ENCODE measurements around the gene DMTF1. TPM values are rescaled to one million over a fixed set of nuclear protein-coding genes. Genes with fewer than 3 reads are reported as not detected.

The DMTF1 gene
- total and polyA plus RNA-seq, 7 donors: 8.3 to 25.3 (median 16.8) TPM

- Histone ChIP-seq H3K9me3 (no peaks in the 10 kb centered on the region), H3K4me1 (no peaks in the 10 kb centered on the region), H3K36me3 (ENCODE audit: insufficient read depth in 1 of 2, low read depth in 1 of 2) (peaks cover 6 to 100% of the 10 kb centered on the region in 2 donors), H3K27ac (no peak overlapping the region), H3K27me3 (ENCODE audit: insufficient read depth in 3 of 3, low read length in 2 of 3) (no peaks in the 10 kb centered on the region), H3K4me3 (no peak overlapping the region)
- DNase-seq (no peak), ATAC-seq (no peak)
- TF ChIP-seq CTCF (IDR thresholded peaks at IDR 0.05): no peak
- 93 to 96% (median 96%) methylated on average over 3 of the region's 3 CpGs for WGBS, 3 donors
- intact Hi-C loops (cut with DNase I): no loop called here
These were observed 26.9 kb downstream of the DMTF1 start for GRCh38 chr7:87179180-87179579.

GRCh38 chr7:87187120-87187519, 34.9 kb downstream of the DMTF1 start:
- 94 to 100% (median 96%) methylated on average over 2 of the region's 2 CpGs for WGBS, 3 donors
- no peak for TF ChIP-seq CTCF (IDR thresholded peaks at IDR 0.05)
- Histone ChIP-seq H3K9me3 (no peaks in the 10 kb centered on the region), H3K4me3 (no peak overlapping the region), H3K4me1 (no peaks in the 10 kb centered on the region), H3K36me3 (ENCODE audit: insufficient read depth in 1 of 2, low read depth in 1 of 2) (peaks cover 9 to 100% of the 10 kb centered on the region in 2 donors), H3K27ac (no peak overlapping the region), H3K27me3 (ENCODE audit: insufficient read depth in 3 of 3, low read length in 2 of 3) (no peaks in the 10 kb centered on the region)
- ATAC-seq (no peak), DNase-seq (no peak)
- intact Hi-C loops (cut with DNase I): no loop called here

GRCh38 chr7:87188930-87189329, 36.7 kb downstream of the DMTF1 start:
- peaks cover 13 to 100% of the 10 kb centered on the region in 2 donors for H3K36me3 ChIP-seq (ENCODE audit: insufficient read depth in 1 of 2, low read depth in 1 of 2)
- intact Hi-C loops (cut with DNase I): no loop called here
- no peaks in the 10 kb centered on the region for H3K4me1 ChIP-seq
- no peaks in the 10 kb centered on the region for H3K27me3 ChIP-seq (ENCODE audit: insufficient read depth in 3 of 3, low read length in 2 of 3)
- no peak overlapping the region for H3K27ac ChIP-seq
- no peaks in the 10 kb centered on the region for H3K9me3 ChIP-seq
- no peak overlapping the region for H3K4me3 ChIP-seq
- DNase-seq (no peak), ATAC-seq (no peak)
- no peak for TF ChIP-seq CTCF (IDR thresholded peaks at IDR 0.05)
- 94 to 97% (median 96%) methylated on average over 2 of the region's 2 CpGs for WGBS, 3 donors

GRCh38 chr7:87190783-87191182, 38.5 kb downstream of the DMTF1 start:
- ATAC-seq: no peak
- H3K9me3 ChIP-seq: no peaks in the 10 kb centered on the region
- H3K4me3 ChIP-seq: no peak overlapping the region
- H3K36me3 ChIP-seq (ENCODE audit: insufficient read depth in 1 of 2, low read depth in 1 of 2): peaks cover 24 to 100% of the 10 kb centered on the region in 2 donors
- DNase-seq: no peak
- WGBS, 3 donors: 89 to 90% (median 89%) methylated on average over 3 of the region's 3 CpGs
- no peaks in the 10 kb centered on the region for H3K27me3 ChIP-seq (ENCODE audit: insufficient read depth in 3 of 3, low read length in 2 of 3)
- intact Hi-C loops (cut with DNase I): loop anchor here in 1 of 2 donors (10.0 kb wide), 1 partner anchor 244 kb away; no protein-coding TSS in a partner anchor
- H3K4me1 ChIP-seq: no peaks in the 10 kb centered on the region
- TF ChIP-seq CTCF (IDR thresholded peaks at IDR 0.05): no peak
- H3K27ac ChIP-seq: no peak overlapping the region

Data from psoas muscle (tissue), 8 donors.